OCI-LY1 (cell line): ENCODE data around the gene ADGRL2.

Experiments used
- CTCF ChIP-seq: fragments of 200-600 bp; sonication (generic), shearing (Covaris generic); IDR thresholded peaks from 2 replicates; pipeline ENCODE4 v1.5.1; 2017; ENCODE audit warnings: mild to moderate bottlenecking, antibody characterized with exemption, low read length, moderate library complexity, mixed read lengths
- EZH2 ChIP-seq: fragments of 200-600 bp; sonication (generic), shearing (Covaris generic); IDR thresholded peaks from 2 replicates; pipeline ENCODE4 v1.8.0; 2017; ENCODE audit warnings: borderline replicate concordance, mixed run types, mild to moderate bottlenecking, antibody characterized with exemption, low read length, moderate library complexity, mixed read lengths

- TF ChIP-seq CTCF (no peak), EZH2 (no peak)
Observed at GRCh38 chr1:81912383-81912782, 111.6 kb downstream of the ADGRL2 start.
